Measurements from ENCODE around the gene GAGE10. TPM values are rescaled to one million over a fixed set of nuclear protein-coding genes. Genes with fewer than 3 reads are reported as not detected.
A peak's percentile ranks its signal among the peaks of the same experiment; 100 is the strongest.

GAGE10 gene
- total and polyA plus RNA-seq, 4 donors = not detected

GRCh38 chrX:49264460-49264859 lies 39.0 kb upstream of the GAGE10 start, which contains the start of gene FOXP3:
Gene FOXP3, minus strand, starts transcription at chrX:49264710. Its CDS starts 6,205 bp downstream, at chrX:49258505.
- H3K27me3 ChIP-seq (ENCODE audit: control insufficient read depth in 3 of 3, insufficient read depth in 3 of 3, low read length in 2 of 3) = no peaks in the 10 kb centered on the region
- no peaks in the 10 kb centered on the region for H3K4me1 ChIP-seq (ENCODE audit: control insufficient read depth in 5 of 5, insufficient read depth in 5 of 5, low read length in 5 of 5)
- WGBS, 2 donors = 78 to 93% methylated on average over 11 of the region's 11 CpGs
- no peak within 1 kb of the TSS for H3K4me3 ChIP-seq
- H3K9me3 ChIP-seq (ENCODE audit: control insufficient read depth in 4 of 4, insufficient read depth in 3 of 4, low read length in 3 of 4) = peaks cover 0 to 3% (median 1%) of the 10 kb centered on the region in 4 donors
- DNase-seq (no peak), ATAC-seq (ENCODE audit: insufficient read depth, low FRiP score) (no peak)
- TF ChIP-seq, protein P1, sequence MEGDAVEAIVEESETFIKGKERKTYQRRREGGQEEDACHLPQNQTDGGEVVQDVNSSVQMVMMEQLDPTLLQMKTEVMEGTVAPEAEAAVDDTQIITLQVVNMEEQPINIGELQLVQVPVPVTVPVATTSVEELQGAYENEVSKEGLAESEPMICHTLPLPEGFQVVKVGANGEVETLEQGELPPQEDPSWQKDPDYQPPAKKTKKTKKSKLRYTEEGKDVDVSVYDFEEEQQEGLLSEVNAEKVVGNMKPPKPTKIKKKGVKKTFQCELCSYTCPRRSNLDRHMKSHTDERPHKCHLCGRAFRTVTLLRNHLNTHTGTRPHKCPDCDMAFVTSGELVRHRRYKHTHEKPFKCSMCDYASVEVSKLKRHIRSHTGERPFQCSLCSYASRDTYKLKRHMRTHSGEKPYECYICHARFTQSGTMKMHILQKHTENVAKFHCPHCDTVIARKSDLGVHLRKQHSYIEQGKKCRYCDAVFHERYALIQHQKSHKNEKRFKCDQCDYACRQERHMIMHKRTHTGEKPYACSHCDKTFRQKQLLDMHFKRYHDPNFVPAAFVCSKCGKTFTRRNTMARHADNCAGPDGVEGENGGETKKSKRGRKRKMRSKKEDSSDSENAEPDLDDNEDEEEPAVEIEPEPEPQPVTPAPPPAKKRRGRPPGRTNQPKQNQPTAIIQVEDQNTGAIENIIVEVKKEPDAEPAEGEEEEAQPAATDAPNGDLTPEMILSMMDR (IDR thresholded peaks at IDR 0.05; ENCODE audit: control extremely low read depth, extremely low read depth) = no peak
- no peak within 1 kb of the TSS for H3K9ac ChIP-seq (ENCODE audit: insufficient read depth in 1 of 2, low read length in 2 of 2)
- H3K36me3 ChIP-seq (ENCODE audit: control insufficient read depth in 4 of 4, insufficient read depth in 4 of 4, low read length in 4 of 4) = no peaks in the 10 kb centered on the region
- no peak within 1 kb of the TSS for H3K27ac ChIP-seq (ENCODE audit: low read depth in 1 of 2, low read length in 1 of 2)

- H3K9ac ChIP-seq (ENCODE audit: insufficient read depth in 1 of 2, low read length in 2 of 2) = no peak overlapping the region
- H3K4me1 ChIP-seq (ENCODE audit: control insufficient read depth in 5 of 5, insufficient read depth in 5 of 5, low read length in 5 of 5) = peaks cover 0 to 6% (median 0%) of the 10 kb centered on the region in 5 donors
- no peak overlapping the region for H3K4me3 ChIP-seq
- H3K27ac ChIP-seq (ENCODE audit: low read depth in 1 of 2, low read length in 1 of 2) = no peak overlapping the region
- 74 to 91% methylated on average over 10 of the region's 10 CpGs for WGBS, 2 donors
- ATAC-seq (ENCODE audit: insufficient read depth, low FRiP score) = no peak
- peaks cover 0 to 3% (median 1%) of the 10 kb centered on the region in 4 donors for H3K9me3 ChIP-seq (ENCODE audit: control insufficient read depth in 4 of 4, insufficient read depth in 3 of 4, low read length in 3 of 4)
- TF ChIP-seq, protein P1 (IDR thresholded peaks at IDR 0.05; ENCODE audit: control extremely low read depth, extremely low read depth) = no peak
- no peak for DNase-seq
- no peaks in the 10 kb centered on the region for H3K27me3 ChIP-seq (ENCODE audit: control insufficient read depth in 3 of 3, insufficient read depth in 3 of 3, low read length in 2 of 3)
- no peaks in the 10 kb centered on the region for H3K36me3 ChIP-seq (ENCODE audit: control insufficient read depth in 4 of 4, insufficient read depth in 4 of 4, low read length in 4 of 4)
Observed at GRCh38 chrX:49266523-49267445, 36.7 kb upstream of the GAGE10 start.

GRCh38 chrX:49268702-49269009 lies 34.8 kb upstream of the GAGE10 start:
- Histone ChIP-seq H3K9ac (ENCODE audit: insufficient read depth in 1 of 2, low read length in 2 of 2) (peak overlapping the region; percentile 69 to 78), H3K4me3 (peak overlapping the region; percentile 34), H3K9me3 (ENCODE audit: control insufficient read depth in 4 of 4, insufficient read depth in 3 of 4, low read length in 3 of 4) (peaks cover 0 to 3% (median 0%) of the 10 kb centered on the region in 4 donors), H3K36me3 (ENCODE audit: control insufficient read depth in 4 of 4, insufficient read depth in 4 of 4, low read length in 4 of 4) (no peaks in the 10 kb centered on the region), H3K27me3 (ENCODE audit: control insufficient read depth in 3 of 3, insufficient read depth in 3 of 3, low read length in 2 of 3) (no peaks in the 10 kb centered on the region), H3K27ac (ENCODE audit: low read depth in 1 of 2, low read length in 1 of 2) (peak overlapping the region; percentile 89 to 93), H3K4me1 (ENCODE audit: control insufficient read depth in 5 of 5, insufficient read depth in 5 of 5, low read length in 5 of 5) (peaks cover 0 to 9% (median 6%) of the 10 kb centered on the region in 5 donors)
- ATAC-seq (ENCODE audit: insufficient read depth, low FRiP score) (no peak), DNase-seq (no peak)
- TF ChIP-seq, protein P1 (IDR thresholded peaks at IDR 0.05; ENCODE audit: control extremely low read depth, extremely low read depth) = no peak
- 0 to 39% methylated on average over 4 of the region's 4 CpGs for WGBS, 2 donors

All from lung (tissue), 12 donors.